GM12874 (cell line): ENCODE measurements around the gene ZNRF3.

ENCODE experiments used
- CTCF ChIP-seq: IDR thresholded peaks from 2 replicates; pipeline ENCODE4 v1.5.1; 2011; ENCODE audit warnings: low read depth, mild to moderate bottlenecking, control low read depth, low read length, moderate library complexity; ENCODE audit not compliant: insufficient read depth

The ZNRF3 gene

GRCh38 chr22:29002603-29003002, 119.2 kb downstream of the ZNRF3 start:
- no peak for TF ChIP-seq CTCF

GRCh38 chr22:29003552-29003951, 120.2 kb downstream of the ZNRF3 start:
- TF ChIP-seq CTCF = no peak

GRCh38 chr22:29003975-29004646, 120.7 kb downstream of the ZNRF3 start:
- no peak for TF ChIP-seq CTCF

- TF ChIP-seq CTCF = no peak
Observed at GRCh38 chr22:29004647-29005371, 121.4 kb downstream of the ZNRF3 start.

- no peak for TF ChIP-seq CTCF
Observed at GRCh38 chr22:29006346-29006745, 123.0 kb downstream of the ZNRF3 start.

- no peak for TF ChIP-seq CTCF
Observed at GRCh38 chr22:29009148-29009547, 125.8 kb downstream of the ZNRF3 start.

- no peak for TF ChIP-seq CTCF
Observed at GRCh38 chr22:29011240-29012100, 128.1 kb downstream of the ZNRF3 start.
